ENCODE measurements around the gene FAM168A.
"Not testable (repeated sequence)": the region's sequence is repeated elsewhere in the genome, so short reads cannot be mapped to it uniquely, and the experiment has no call there.

The FAM168A gene

DNA sequence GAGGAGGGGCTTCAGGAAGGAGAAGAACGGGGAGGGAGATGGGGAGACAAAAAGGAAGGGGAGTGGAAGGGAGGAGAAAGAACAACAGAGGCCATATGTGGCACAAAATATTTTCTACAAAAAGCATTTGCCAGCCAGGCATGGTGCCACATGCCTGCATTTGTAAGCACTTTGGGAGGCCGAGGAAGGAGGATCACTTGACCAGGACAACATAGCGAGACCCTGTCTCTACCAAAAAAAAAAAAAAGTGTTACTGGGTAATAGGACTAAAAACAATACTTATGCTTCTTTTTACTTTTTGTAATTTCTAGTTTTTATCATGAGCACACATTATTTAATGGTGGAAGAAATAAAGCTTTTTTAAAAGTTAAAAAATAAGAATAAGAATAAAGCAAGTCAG lies 5.3 kb downstream of the FAM168A start:
- DNase-seq, result no peak

- no peak for DNase-seq
Observed at GRCh38 chr11:73591743-73592142, 6.2 kb downstream of the FAM168A start.

- no peak for DNase-seq
Observed at GRCh38 chr11:73590991-73591390, 6.9 kb downstream of the FAM168A start.

DNA sequence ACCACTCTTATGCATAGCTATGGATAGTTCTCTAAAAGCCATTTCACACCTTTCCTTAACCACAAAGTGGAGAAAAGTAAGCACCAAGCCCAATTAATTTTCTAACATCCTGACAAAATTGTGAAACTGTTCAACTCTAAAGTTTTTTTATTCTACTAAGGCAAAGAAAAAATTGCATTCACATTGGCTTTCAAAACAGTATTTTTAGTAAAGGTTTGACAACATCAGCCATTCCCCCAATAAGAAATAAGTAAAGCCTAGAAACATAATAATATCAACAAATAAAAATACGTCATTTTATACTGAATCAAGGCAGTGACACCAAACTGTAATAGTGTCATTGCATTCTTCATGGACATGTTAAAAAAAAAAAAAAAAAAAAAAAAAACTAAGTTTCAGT lies 11.1 kb downstream of the FAM168A start:
- no peak for DNase-seq

DNA sequence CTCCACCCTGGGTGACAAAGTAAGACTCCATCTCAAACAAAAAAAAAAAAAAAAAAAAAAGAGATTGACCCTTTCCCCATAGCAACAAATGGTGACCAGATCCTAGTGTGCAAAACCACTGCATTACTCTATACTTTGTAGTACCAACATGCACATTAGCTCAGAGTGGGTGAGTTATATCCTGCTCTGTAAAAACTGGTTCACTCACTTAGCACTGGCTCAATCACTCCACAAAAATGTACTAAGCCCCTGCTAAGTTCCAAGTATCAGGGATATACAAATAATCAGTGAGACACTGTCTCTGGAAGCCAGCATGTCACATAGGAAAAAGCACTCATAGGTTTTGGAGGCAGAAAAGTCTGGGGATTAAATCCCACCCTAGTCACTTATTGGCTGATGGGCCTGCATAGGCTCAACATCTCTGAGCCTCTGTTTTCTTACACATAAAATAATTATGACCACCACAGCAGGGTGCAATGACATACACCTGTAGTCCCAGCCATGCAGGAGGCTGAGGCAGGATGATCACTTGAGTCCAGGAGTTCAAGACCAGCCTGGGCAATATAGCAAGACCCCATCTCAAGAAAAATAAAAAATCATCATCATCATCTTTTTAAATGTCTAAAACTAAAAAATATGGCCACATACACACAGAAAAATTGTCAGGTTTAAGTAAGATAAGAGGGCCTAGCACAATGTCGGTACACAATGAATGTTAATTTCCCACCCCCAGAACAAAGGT lies 11.9 kb downstream of the FAM168A start:
- no peak for DNase-seq

GRCh38 chr11:73584831-73585230 lies 13.1 kb downstream of the FAM168A start:
- DNase-seq, result no peak

DNA sequence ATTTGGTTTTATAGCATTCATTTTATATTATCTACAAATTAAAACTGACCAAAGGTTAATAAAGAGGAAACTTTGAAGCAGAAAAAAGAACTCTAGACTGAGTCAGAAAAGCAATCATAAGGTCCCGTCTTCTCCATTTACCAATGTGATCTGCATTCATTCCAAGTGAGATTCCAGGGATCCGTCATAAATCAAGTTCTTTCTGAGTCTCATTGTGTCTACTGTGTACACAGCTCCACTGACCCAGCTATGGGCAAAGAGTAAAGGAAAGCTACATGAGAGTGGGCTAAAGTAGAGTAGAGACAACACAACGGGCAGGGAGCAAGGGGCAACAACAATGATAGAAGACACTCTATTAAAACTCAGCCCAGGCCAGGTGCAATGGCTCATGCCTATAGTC lies 15.3 kb downstream of the FAM168A start:
- DNase-seq, result no peak

DNA sequence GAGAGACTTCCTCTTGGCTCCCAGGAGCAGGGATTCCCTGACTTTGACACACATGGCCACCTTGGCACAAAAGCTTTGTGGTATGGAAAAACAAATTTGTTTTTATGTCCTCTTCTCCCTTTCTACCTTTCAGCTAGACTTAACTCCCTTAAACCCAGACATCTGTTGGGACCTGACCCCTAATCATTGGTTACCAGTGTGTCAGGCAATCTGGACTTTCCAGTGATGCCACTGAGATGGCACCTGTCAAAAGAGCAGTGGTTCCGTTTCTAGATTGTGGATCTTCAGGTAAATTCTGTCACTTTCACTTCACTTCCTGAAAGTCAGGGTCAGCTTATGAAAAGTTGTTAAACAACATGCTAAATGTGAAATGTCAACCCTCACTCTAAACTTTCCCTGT lies 17.2 kb downstream of the FAM168A start:
- not testable (repeated sequence) for DNase-seq

GRCh38 chr11:73579641-73580434 lies 18.1 kb downstream of the FAM168A start:
- DNase-seq, result no peak

- no peak for DNase-seq
Observed at GRCh38 chr11:73578592-73579185, 19.2 kb downstream of the FAM168A start.

- no peak for DNase-seq
Observed at GRCh38 chr11:73577496-73577917, 20.4 kb downstream of the FAM168A start.

DNA sequence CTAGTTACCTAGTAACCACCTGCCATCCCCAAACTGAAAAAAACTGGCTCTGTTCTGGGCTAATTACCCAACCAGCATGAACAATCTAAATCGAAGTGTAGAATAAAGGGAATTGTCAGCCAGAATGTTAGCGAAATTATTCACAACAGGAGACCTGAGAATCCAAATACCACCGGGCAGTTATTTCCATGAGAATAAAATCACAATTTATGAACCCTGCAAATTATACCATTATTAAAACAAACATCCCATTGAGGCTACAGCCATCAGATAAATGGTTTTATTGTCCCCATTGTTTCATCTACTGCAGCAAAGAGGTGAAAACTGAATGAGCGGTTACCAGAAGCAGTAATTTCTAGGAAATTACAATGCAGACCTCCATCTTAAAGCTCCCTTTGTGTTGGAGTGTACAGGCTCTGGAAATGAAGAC lies 21.7 kb downstream of the FAM168A start:
- no peak for DNase-seq

GRCh38 chr11:73571982-73572381 lies 25.9 kb downstream of the FAM168A start:
- DNase-seq, result not testable (repeated sequence)

DNA sequence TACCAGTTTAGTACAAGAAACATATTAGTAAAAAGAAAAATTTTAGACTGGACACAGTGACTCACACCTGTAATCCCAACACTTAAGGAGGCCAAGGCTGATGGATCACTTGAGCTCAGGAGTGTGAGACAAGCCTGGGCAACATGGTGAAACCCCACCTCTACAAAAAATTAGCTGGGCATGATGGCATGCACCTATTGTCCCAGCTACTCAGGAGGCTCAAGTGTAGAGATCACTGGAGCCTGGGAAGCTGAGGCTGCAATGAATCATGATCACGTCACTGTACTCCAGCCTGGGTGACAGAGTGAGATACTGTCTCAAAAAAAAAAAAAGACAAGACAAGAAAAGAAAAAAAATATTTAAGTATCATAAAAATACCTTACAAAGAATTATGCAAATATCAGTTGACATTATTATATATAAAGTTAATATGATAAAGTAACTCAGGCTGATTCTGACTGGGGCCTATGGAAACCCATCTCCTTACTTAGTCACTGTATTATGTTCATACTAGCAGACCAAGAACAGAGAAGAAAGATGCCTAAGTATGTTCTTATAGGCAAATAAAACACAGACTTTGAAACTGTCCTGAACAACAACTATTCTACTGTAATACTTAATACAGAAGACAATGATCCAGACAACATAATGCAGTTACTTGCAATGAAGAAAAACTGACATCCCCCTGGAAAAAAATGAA lies 27.3 kb downstream of the FAM168A start:
- no peak for DNase-seq

DNA sequence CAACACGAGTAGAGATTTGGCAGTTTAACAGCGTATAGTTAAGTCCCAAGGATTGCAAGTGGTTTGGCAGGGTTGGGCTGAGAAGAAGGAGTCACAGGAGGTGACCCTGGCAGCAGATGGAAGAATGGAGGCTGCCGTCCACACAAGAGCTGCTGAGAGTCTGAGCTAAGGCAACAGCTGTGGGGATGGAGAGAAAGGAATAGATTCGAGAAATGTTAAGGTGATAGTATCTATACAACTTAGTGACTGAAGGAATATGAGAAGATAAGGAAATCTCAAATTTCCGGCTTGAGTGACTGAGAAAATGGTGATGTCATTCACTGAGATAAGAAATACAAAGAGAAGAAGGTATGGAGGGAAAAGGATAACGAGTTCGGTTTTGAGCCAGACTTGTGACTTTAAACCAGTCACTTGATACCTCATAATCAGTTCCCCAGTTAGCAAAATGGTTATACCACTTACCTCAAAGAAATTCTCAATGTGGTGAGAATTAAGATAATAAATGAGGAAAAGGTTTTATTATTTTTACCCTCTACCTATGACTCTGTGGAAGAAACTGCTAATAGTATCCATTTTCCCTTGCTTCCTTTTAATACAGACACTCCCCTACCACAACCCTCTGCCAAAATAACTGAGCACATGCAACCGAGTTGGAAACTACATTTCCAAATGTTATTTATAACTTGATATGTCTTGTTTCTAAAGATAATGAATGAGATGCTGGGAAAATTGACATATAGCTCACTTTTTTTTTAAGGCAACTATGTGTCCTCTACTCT lies 30.7 kb downstream of the FAM168A start:
- no peak for DNase-seq

DNA sequence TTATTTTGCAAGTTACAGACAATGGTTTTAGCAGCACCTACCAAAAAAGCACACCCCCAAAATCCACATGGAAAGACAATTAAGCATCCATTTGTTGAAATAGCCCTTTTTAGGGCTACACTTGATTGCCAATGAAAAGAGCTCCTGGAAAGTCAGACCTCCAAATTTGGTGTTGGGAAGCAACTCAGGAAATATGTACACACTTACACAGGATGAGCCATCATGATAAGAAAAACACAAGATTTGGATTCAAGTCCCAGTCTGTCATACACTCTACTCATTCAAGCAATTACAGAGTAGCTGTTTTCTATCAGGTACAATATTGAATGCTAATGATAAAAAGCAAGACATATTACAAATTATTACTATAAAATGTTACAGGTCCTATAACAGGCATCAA lies 31.5 kb downstream of the FAM168A start:
- no peak for DNase-seq

- no peak for DNase-seq
Observed at GRCh38 chr11:73565804-73566203, 32.1 kb downstream of the FAM168A start.

DNA sequence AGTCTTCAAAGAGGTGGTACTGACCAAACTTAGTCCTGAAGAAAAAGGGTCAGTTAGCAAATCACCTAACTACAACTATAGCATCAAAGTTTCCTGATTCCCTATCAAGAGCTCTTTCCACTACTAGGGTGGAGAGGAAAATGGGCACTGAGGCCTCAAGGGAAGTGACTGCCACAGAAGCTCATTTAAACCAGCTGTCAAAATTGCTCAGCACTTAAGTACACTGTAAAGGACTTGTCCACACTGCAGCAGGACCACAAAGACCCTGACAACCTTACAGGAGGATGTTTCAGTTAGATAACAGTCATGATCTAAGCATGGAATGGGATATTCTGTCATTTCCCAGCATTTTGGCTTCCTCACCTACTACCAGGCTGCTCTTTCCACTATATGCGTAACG lies 33.0 kb downstream of the FAM168A start:
- DNase-seq, result no peak

- no peak for DNase-seq
Observed at GRCh38 chr11:73563539-73564200, 34.2 kb downstream of the FAM168A start.

DNA sequence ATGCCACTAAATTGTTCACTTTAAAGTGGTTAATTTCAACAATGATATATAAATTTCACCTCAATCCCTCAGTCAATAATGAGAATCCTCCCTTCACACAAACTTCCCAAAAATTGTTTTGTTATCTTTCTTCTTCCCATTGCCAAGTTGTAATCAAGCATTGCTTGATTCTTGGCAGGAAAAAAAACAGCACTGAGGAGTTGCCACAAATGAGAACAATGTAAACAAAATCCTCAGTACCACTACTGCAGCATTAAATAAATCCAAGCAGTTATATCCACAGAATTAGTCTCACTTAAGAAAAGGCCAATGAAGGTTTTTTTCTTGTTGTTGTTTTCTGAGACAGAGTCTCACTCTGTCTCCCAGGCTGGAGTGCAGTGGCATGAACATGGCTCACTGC lies 38.2 kb downstream of the FAM168A start:
- DNase-seq, result no peak

GRCh38 chr11:73556966-73557365 lies 40.9 kb downstream of the FAM168A start:
- DNase-seq, result no peak

GRCh38 chr11:73555615-73556014 lies 42.3 kb downstream of the FAM168A start:
- DNase-seq, result no peak

All from central memory CD4-positive, alpha-beta T cell (primary cell).